ENCODE results near the gene PACC1.
"Not testable (repeated sequence)": the region's sequence is repeated elsewhere in the genome, so short reads cannot be mapped to it uniquely, and the experiment has no call there.

The PACC1 gene

DNA sequence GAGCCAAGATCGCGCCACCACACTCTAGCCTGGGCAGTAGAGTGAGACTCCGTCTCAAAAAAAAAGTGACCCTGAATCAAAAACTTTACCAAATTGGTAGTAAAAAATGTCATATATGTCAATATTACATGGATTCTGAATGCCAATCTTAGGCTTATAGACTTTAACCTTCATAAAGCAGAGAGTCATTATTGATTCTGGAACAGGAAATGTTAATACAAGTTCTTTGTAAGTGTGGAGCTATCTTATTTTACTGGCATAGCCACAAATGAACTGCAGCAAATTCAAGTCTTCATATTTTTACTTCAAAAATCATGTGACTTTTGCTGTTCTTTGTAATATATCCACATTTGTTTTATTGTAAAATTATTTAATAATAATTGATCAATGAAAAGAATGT lies 88.1 kb downstream of the PACC1 start:
- DNase-seq (ENCODE audit: low read depth) = no peak

GRCh38 chr1:212323066-212323465 lies 91.6 kb downstream of the PACC1 start:
- no peak for DNase-seq (ENCODE audit: low read depth)

DNA sequence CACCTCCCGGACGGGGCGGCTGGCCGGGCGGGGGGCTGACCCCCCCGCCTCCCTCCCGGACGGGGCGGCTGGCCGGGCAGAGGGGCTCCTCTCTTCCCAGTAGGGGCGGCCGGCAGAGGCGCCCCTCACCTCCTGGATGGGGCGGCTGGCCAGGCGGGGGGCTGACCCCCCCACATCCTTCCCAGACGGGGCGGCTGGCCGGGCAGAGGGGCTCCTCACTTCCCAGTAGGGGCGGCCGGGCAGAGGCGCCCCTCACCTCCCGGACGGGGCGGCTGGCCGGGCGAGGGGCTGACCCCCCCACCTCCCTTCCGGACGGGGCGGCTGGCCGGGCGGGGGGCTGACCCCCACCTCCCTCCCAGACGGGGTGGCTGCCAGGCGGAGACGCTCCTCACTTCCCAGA lies 93.7 kb downstream of the PACC1 start:
- not testable (repeated sequence) for DNase-seq (ENCODE audit: low read depth)

DNA sequence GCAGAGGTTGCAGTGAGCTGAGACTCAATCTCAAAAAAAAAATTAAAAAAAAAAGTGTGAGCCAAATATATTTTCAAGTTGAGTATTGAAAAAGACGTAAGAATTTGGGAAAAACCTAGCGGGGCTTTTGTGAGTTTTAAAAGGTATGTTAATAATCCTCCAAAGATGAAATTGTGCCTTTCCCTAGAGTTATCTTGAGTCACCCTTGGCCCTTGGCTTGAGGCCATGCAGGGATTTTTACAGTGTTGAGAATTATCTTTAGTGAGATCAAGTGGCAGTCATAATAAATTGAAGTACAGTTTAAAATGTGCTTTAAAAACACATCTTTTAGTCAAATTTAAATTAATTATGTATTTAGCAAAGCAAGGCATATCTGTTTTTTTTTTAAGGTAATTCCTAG lies 96.8 kb downstream of the PACC1 start:
- DNase-seq (ENCODE audit: low read depth) = no peak

- no peak for DNase-seq (ENCODE audit: low read depth)
Measured at GRCh38 chr1:212315907-212316306, 98.8 kb downstream of the PACC1 start.

DNA sequence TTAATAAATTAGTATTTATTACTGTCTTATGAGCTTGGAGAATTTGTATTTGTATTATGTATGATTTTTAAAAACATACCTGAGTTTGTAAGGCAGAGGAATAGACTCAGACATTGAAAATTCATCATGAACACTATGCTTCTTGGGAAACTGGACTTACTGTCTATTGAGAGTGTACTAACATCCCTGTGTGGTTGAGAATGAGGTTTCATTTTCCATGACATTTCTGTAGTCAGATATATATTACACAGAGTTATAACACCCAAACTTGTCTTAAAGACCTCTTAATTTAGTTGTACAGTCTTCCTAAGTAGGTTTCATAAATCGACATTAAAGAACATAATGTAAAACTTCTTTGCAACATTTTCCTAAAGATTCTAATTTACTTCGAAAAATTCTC lies 99.5 kb downstream of the PACC1 start:
- DNase-seq (ENCODE audit: low read depth) = no peak
